Astrocyte (in vitro differentiated cells and primary cell): Measurements from ENCODE around the gene HSPA1A. TPM values are rescaled to one million over a fixed set of nuclear protein-coding genes. Genes with fewer than 3 reads are reported as not detected.
A peak's percentile ranks its signal among the peaks of the same experiment; 100 is the strongest.

Experiments used
- DNase-seq: peaks from one replicate; pipeline ENCODE4 v3.0.0-alpha.2; 2010; ENCODE audit warnings: low read depth
- FAIRE-seq: peaks from 2 replicates; lab custom pipeline; 2011; peaks lifted over from hg19 to GRCh38; lab: Jason Lieb, UNC
- H2AFZ ChIP-seq: 2 replicates; pipeline ENCODE4 v1.6.0; 2012; ENCODE audit warnings: low read depth, low read length, inconsistent platforms
- H3K27ac ChIP-seq: 2 replicates; pipeline ENCODE4 v1.5.1; 2011; ENCODE audit warnings: low read depth, low read length, inconsistent platforms
- H3K27me3 ChIP-seq: 2 replicates; pipeline ENCODE4 v1.6.0; 2011; ENCODE audit warnings: low read length, inconsistent platforms; ENCODE audit not compliant: insufficient read depth
- H3K36me3 ChIP-seq: 2 replicates; pipeline ENCODE4 v1.5.1; 2011; ENCODE audit warnings: low read length, inconsistent platforms; ENCODE audit not compliant: insufficient read depth
- H3K4me1 ChIP-seq: 2 replicates; pipeline ENCODE4 v1.5.1; 2011; ENCODE audit warnings: low read length, inconsistent platforms; ENCODE audit not compliant: insufficient read depth
- H3K4me2 ChIP-seq: 2 replicates; pipeline ENCODE4 v1.6.0; 2012; ENCODE audit warnings: low read length, inconsistent platforms
- H3K4me3 ChIP-seq: 2 replicates; pipeline ENCODE4 v1.5.1; 2011; ENCODE audit warnings: low read depth, mild to moderate bottlenecking, low read length, inconsistent platforms; ENCODE audit not compliant: insufficient read depth
- H3K79me2 ChIP-seq: 2 replicates; pipeline ENCODE4 v1.6.0; 2012; ENCODE audit warnings: mild to moderate bottlenecking, low read length, inconsistent platforms; ENCODE audit not compliant: insufficient read depth
- H3K9ac ChIP-seq: 2 replicates; pipeline ENCODE4 v1.6.0; 2012; ENCODE audit warnings: mild to moderate bottlenecking, low read length, inconsistent platforms
- H3K9me3 ChIP-seq: 2 replicates; pipeline ENCODE4 v1.5.1; 2012; ENCODE audit warnings: low read depth, mild to moderate bottlenecking, low read length, inconsistent platforms; ENCODE audit not compliant: insufficient read depth
- H4K20me1 ChIP-seq: 2 replicates; pipeline ENCODE4 v1.6.0; 2012; ENCODE audit warnings: low read length, inconsistent platforms; ENCODE audit not compliant: insufficient read depth
- H3K27ac Mint-ChIP-seq: one replicate; pipeline ENCODE4 v1.8.0; 2021; ENCODE audit warnings: mild to moderate bottlenecking, mixed read lengths; ENCODE audit not compliant: unreplicated experiment
- H3K27me3 Mint-ChIP-seq: one replicate; pipeline ENCODE4 v1.8.0; 2021; ENCODE audit warnings: low read depth, mixed read lengths; ENCODE audit not compliant: unreplicated experiment
- H3K36me3 Mint-ChIP-seq: one replicate; pipeline ENCODE4 v1.8.0; 2021; ENCODE audit warnings: low read depth, mixed read lengths; ENCODE audit not compliant: unreplicated experiment
- H3K4me1 Mint-ChIP-seq: one replicate; pipeline ENCODE4 v1.8.0; 2021; ENCODE audit warnings: low read depth, mixed read lengths; ENCODE audit not compliant: unreplicated experiment
- H3K4me3 Mint-ChIP-seq: one replicate; pipeline ENCODE4 v1.8.0; 2021; ENCODE audit warnings: mild to moderate bottlenecking, moderate library complexity, mixed read lengths; ENCODE audit not compliant: unreplicated experiment
- H3K9me3 Mint-ChIP-seq: one replicate; pipeline ENCODE4 v1.8.0; 2021; ENCODE audit warnings: mild to moderate bottlenecking, mixed read lengths; ENCODE audit not compliant: unreplicated experiment
- CTCF ChIP-seq: IDR thresholded peaks from 2 replicates; pipeline ENCODE4 v1.5.1; 2011; ENCODE audit warnings: low read depth, mild to moderate bottlenecking, inconsistent platforms, low read length, moderate library complexity; ENCODE audit not compliant: insufficient read depth
- EZH2 ChIP-seq: IDR thresholded peaks from 2 replicates; pipeline ENCODE4 v1.6.1; 2012; ENCODE audit warnings: mild to moderate bottlenecking, low read length, inconsistent platforms; ENCODE audit not compliant: insufficient read depth
- total RNA-seq: library from RNA; stranded (reverse); gene quantifications from 2 replicates; pipeline ENCODE4 v1.2.1, GENCODE V29; 2021

HSPA1A gene
- total RNA-seq, 1 donor from 2014 or later, result 52.7 TPM

DNA sequence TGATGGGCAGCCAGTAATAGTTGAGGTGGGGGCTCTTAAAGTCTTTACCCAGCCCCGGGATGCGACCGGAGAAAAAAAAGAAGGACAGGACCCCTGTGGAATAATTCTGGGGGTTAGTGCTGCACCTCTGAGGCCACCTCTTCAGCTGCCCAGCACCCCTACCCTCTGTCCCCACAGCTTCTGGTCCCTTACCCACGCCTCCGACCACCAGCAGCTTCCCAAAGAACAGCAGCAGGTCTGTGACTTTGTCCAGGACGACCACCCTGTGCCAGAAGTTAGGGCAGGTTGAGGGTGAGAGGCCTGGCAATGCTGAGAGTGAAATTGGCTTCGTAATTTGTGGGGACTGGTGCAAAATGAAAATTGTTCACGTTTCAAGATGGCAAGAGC lies 49.5 kb downstream of the HSPA1A start:
- Histone ChIP-seq H3K36me3 (no peaks in the 10 kb centered on the region), H4K20me1 (peaks cover 10% of the 10 kb centered on the region), H3K4me2 (no peak overlapping the region), H3K9me3 (no peaks in the 10 kb centered on the region), H3K79me2 (peaks cover 13% of the 10 kb centered on the region), H3K27me3 (no peaks in the 10 kb centered on the region), H2AFZ (no peak overlapping the region), H3K9ac (no peak overlapping the region), H3K27ac (no peak overlapping the region), H3K4me3 (no peak overlapping the region), H3K4me1 (peaks cover 7% of the 10 kb centered on the region)
- Mint-ChIP-seq H3K36me3 (peaks cover 5% of the 10 kb centered on the region), H3K27ac (no peak overlapping the region), H3K9me3 (no peaks in the 10 kb centered on the region), H3K4me1 (peaks cover 7% of the 10 kb centered on the region), H3K4me3 (no peak overlapping the region), H3K27me3 (no peaks in the 10 kb centered on the region)
- DNase-seq (no peak), FAIRE-seq (no peak)
- TF ChIP-seq EZH2 (no peak), CTCF (no peak)

DNA sequence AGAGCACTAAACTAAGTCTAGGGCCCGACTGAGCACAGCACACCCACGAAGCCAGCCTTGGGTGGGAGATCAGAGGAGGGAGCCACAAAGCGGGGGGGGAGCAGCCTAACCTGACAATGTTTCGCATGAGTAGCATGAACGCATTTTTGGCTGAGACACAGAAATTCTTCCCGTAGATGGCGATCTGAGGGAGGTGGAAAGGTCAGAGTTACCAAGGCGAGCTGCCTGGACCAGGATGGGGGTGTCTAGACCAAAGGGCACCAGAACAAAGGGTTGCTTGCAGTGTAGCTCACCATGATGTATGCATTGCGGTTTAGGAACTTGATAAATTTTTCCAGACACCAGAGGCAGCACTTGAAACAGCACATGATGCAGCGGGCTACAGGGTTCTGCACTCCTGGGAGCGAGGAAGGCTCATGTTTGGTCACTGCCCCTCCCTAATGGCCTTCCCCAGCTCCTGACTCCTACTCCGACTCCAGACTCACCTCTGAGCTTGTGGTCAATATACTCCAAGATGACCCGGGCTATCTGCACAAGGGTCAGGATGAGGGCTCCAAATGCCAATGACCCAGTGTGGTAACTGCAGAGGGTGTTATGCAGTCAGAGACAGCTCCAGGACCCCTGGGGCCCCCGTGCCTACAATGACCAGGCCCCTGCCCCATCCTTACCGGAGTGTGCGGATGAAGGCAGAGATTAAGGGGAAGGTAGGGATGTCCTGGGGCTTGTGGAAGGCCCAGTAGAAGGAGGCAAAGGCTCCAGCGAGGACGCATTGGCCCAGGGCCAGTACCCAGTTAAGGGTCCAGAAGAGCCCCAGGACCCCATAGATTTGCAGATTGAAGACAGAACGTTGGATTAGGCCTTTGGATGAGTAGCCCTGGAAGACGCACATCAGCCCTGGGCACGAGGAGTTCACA lies 50.1 kb downstream of the HSPA1A start:
- no peak overlapping the region for H3K4me3 Mint-ChIP-seq
- H3K4me1 Mint-ChIP-seq, result peaks cover 7% of the 10 kb centered on the region
- Histone ChIP-seq H3K27me3 (no peaks in the 10 kb centered on the region), H3K4me2 (no peak overlapping the region), H3K79me2 (peaks cover 13% of the 10 kb centered on the region), H4K20me1 (peaks cover 10% of the 10 kb centered on the region), H3K9me3 (no peaks in the 10 kb centered on the region), H3K4me1 (peaks cover 7% of the 10 kb centered on the region), H2AFZ (no peak overlapping the region), H3K36me3 (no peaks in the 10 kb centered on the region), H3K9ac (no peak overlapping the region), H3K27ac (no peak overlapping the region), H3K4me3 (no peak overlapping the region)
- peak; percentile 11 for DNase-seq
- no peaks in the 10 kb centered on the region for H3K27me3 Mint-ChIP-seq
- H3K9me3 Mint-ChIP-seq, result no peaks in the 10 kb centered on the region
- TF ChIP-seq CTCF (no peak), EZH2 (no peak)
- no peak for FAIRE-seq
- no peak overlapping the region for H3K27ac Mint-ChIP-seq
- H3K36me3 Mint-ChIP-seq, result peaks cover 5% of the 10 kb centered on the region

Other genes starting within 250 kb of the HSPA1A start
- not detected in 2 replicates for gene LTA, start 243.3 kb upstream of the HSPA1A start, total RNA-seq
- 0.79 and 1.2 TPM in 2 replicates for gene TNF, start 240.0 kb upstream of the HSPA1A start, total RNA-seq
- gene LTB, start 233.1 kb upstream of the HSPA1A start, total RNA-seq, result 0.26 and 0.52 TPM in 2 replicates
- not detected in 2 replicates for gene LST1, start 229.3 kb upstream of the HSPA1A start, total RNA-seq
- not detected in 2 replicates for gene NCR3, start 222.5 kb upstream of the HSPA1A start, total RNA-seq
- not detected in 2 replicates for gene AIF1, start 200.3 kb upstream of the HSPA1A start, total RNA-seq
- 180 and 188 TPM in 2 replicates for gene PRRC2A, start 194.8 kb upstream of the HSPA1A start, total RNA-seq
- gene BAG6, start 162.9 kb upstream of the HSPA1A start, total RNA-seq, result 233 and 247 TPM in 2 replicates
- gene APOM, start 159.6 kb upstream of the HSPA1A start, total RNA-seq, result 0.89 and 1.2 TPM in 2 replicates
- 14.7 and 15.5 TPM in 2 replicates for gene C6orf47, start 154.8 kb upstream of the HSPA1A start, total RNA-seq
- 11.7 and 13.8 TPM in 2 replicates for gene GPANK1, start 150.5 kb upstream of the HSPA1A start, total RNA-seq
- 200 and 208 TPM in 2 replicates for gene CSNK2B, start 149.5 kb upstream of the HSPA1A start, total RNA-seq
- 17.5 and 20.3 TPM in 2 replicates for gene LY6G5B, start 145.6 kb upstream of the HSPA1A start, total RNA-seq
- gene LY6G5C, start 134.5 kb upstream of the HSPA1A start, total RNA-seq, result 2.9 and 3.9 TPM in 2 replicates
- 34.3 and 38.3 TPM in 2 replicates for gene ABHD16A, start 112.2 kb upstream of the HSPA1A start, total RNA-seq
- not detected in 2 replicates for gene LY6G6F, start 108.7 kb upstream of the HSPA1A start, total RNA-seq
- not detected in 2 replicates for gene LY6G6D, start 100.2 kb upstream of the HSPA1A start, total RNA-seq
- gene LY6G6C, start 93.8 kb upstream of the HSPA1A start, total RNA-seq, result 0.41 and 0.66 TPM in 2 replicates
- gene MPIG6B, start 92.2 kb upstream of the HSPA1A start, total RNA-seq, result not detected in 2 replicates
- gene DDAH2, start 86.2 kb upstream of the HSPA1A start, total RNA-seq, result 62.5 and 72.4 TPM in 2 replicates
- gene CLIC1, start 79.0 kb upstream of the HSPA1A start, total RNA-seq, result 484 and 518 TPM in 2 replicates
- 5.7 and 6.8 TPM in 2 replicates for gene MSH5, start 75.5 kb upstream of the HSPA1A start, total RNA-seq
- gene SAPCD1, start 52.9 kb upstream of the HSPA1A start, total RNA-seq, result 0.72 and 1.2 TPM in 2 replicates
- 0.54 and 0.94 TPM in 2 replicates for gene VWA7, start 38.2 kb upstream of the HSPA1A start, total RNA-seq
- 94.8 and 96.3 TPM in 2 replicates for gene VARS1, start 19.8 kb upstream of the HSPA1A start, total RNA-seq
- gene LSM2, start 8.6 kb upstream of the HSPA1A start, total RNA-seq, result 43.8 and 44.0 TPM in 2 replicates
- gene HSPA1L, start 260 bp upstream of the HSPA1A start, total RNA-seq, result 0.98 and 1.1 TPM in 2 replicates
- 64.9 and 77.2 TPM in 2 replicates for gene HSPA1B, start 12.2 kb downstream of the HSPA1A start, total RNA-seq
- gene NEU1, start 47.3 kb downstream of the HSPA1A start, total RNA-seq, result 45.0 and 47.3 TPM in 2 replicates
- 0.23 and 0.29 TPM in 2 replicates for gene SLC44A4, start 63.5 kb downstream of the HSPA1A start, total RNA-seq
- 32.6 and 35.8 TPM in 2 replicates for gene EHMT2, start 82.2 kb downstream of the HSPA1A start, total RNA-seq
- gene ZBTB12, start 86.5 kb downstream of the HSPA1A start, total RNA-seq, result 3.7 and 4.6 TPM in 2 replicates
- gene C2, start 112.2 kb downstream of the HSPA1A start, total RNA-seq, result 0.20 and 0.43 TPM in 2 replicates
- 1.0 and 1.4 TPM in 2 replicates for gene CFB, start 130.6 kb downstream of the HSPA1A start, total RNA-seq
- gene NELFE, start 143.4 kb downstream of the HSPA1A start, total RNA-seq, result 47.7 and 48.1 TPM in 2 replicates
- gene SKIC2, start 143.6 kb downstream of the HSPA1A start, total RNA-seq, result 75.3 and 79.1 TPM in 2 replicates
- 12.6 and 15.6 TPM in 2 replicates for gene DXO, start 156.6 kb downstream of the HSPA1A start, total RNA-seq
- gene C4A, start 166.5 kb downstream of the HSPA1A start, total RNA-seq, result 3.8 and 4.6 TPM in 2 replicates
- gene C4B, start 199.3 kb downstream of the HSPA1A start, total RNA-seq, result 3.2 and 3.7 TPM in 2 replicates
- 0.11 and 0.46 TPM in 2 replicates for gene CYP21A2, start 222.9 kb downstream of the HSPA1A start, total RNA-seq